Measurements from ENCODE around the gene CCAR1. TPM values are rescaled to one million over a fixed set of nuclear protein-coding genes. Genes with fewer than 3 reads are reported as not detected.
A peak's percentile ranks its signal among the peaks of the same experiment; 100 is the strongest.

CCAR1 gene
- polyA plus RNA-seq, 2 of the 4 experiments (the other 2 are of a cell fraction) = 98.8 to 107 TPM

GRCh38 chr10:68684413-68684812 is 36.6 kb upstream of the CCAR1 start:
- no peak for ATAC-seq
- Histone ChIP-seq H3K9me3 (no peaks in the 10 kb centered on the region), H3K4me1 (no peaks in the 10 kb centered on the region), H3K4me3 (no peak overlapping the region), H3K27ac (no peak overlapping the region), H3K4me2 (no peak overlapping the region)
- ChIA-PET POLR2A (no interaction called here), CTCF (no interaction called here)
- TF ChIP-seq CEBPB (IDR thresholded peaks at IDR 0.05) (no peak), EHMT2 (IDR thresholded peaks at IDR 0.05; ENCODE audit: low read depth) (no peak), RAD21 (conservative IDR thresholded peaks at IDR 0.05 in 1 of 2, IDR thresholded peaks at IDR 0.05 in 1 of 2) (no peak), PBX3 (IDR thresholded peaks at IDR 0.05) (no peak), ZSCAN20 (CRISPR knock-in tag; IDR thresholded peaks at IDR 0.05) (no peak), NPAS2 (CRISPR knock-in tag; IDR thresholded peaks at IDR 0.05; ENCODE audit: borderline replicate concordance) (no peak), KDM5A (IDR thresholded peaks at IDR 0.05) (no peak), RFX5 (IDR thresholded peaks at IDR 0.05) (no peak), ZC3H11A (IDR thresholded peaks at IDR 0.05) (no peak), ESRRA (IDR thresholded peaks at IDR 0.05; ENCODE audit: borderline replicate concordance, low read length) (no peak), RNF2 (IDR thresholded peaks at IDR 0.05; ENCODE audit: borderline replicate concordance, low read depth) (no peak), HOXA7 (CRISPR knock-in tag; IDR thresholded peaks at IDR 0.05) (no peak)
- WGBS (ENCODE audit: missing lambda C conversion rate) = 96% methylated on average over 3 of the region's 3 CpGs
- DNase-seq (ENCODE audit: low read depth in 1 of 2, low spot score in 1 of 2) = no peak
- no peak for FAIRE-seq

GRCh38 chr10:68696018-68696417 is 25.0 kb upstream of the CCAR1 start:
- FAIRE-seq = peak; percentile 54
- POLR2A ChIA-PET = no interaction called here

More at GRCh38 chr10:68696018-68696417, 25.0 kb upstream of the CCAR1 start:
- no peak for DNase-seq (ENCODE audit: low read depth in 1 of 2, low spot score in 1 of 2)
- WGBS (ENCODE audit: missing lambda C conversion rate) = 87% methylated on average over 1 of the region's 1 CpG
- no peaks in the 10 kb centered on the region for H3K9me3 ChIP-seq
- no peak for ATAC-seq
- no peak overlapping the region for H3K4me3 ChIP-seq
- no peak overlapping the region for H3K4me2 ChIP-seq
- TF ChIP-seq KDM1A (IDR thresholded peaks at IDR 0.05; ENCODE audit: low read depth) = no peak
- TF ChIP-seq JUNB (IDR thresholded peaks at IDR 0.05) = no peak
- TF ChIP-seq ZNF302 (CRISPR knock-in tag; IDR thresholded peaks at IDR 0.05) = no peak
- no peak for TF ChIP-seq FOSL2 (IDR thresholded peaks at IDR 0.05)
- no peak for TF ChIP-seq FOSL2 (CRISPR knock-in tag; IDR thresholded peaks at IDR 0.05)
- no peak for TF ChIP-seq E2F6 (IDR thresholded peaks at IDR 0.05; ENCODE audit: borderline replicate concordance, low read depth)
- TF ChIP-seq NFE2L2 (conservative IDR thresholded peaks at IDR 0.05; ENCODE audit: low read length) = no peak
- TF ChIP-seq EHMT2 (IDR thresholded peaks at IDR 0.05; ENCODE audit: low read depth) = no peak
- no peak for TF ChIP-seq ESRRA (IDR thresholded peaks at IDR 0.05; ENCODE audit: borderline replicate concordance, low read length)
- TF ChIP-seq HDAC2 (IDR thresholded peaks at IDR 0.05) = no peak
- no peak for TF ChIP-seq CHD2 (IDR thresholded peaks at IDR 0.05; ENCODE audit: low read length, partially characterized antibody)
- TF ChIP-seq REST (IDR thresholded peaks at IDR 0.05) = no peak
- CTCF ChIA-PET = interaction anchor here (0.9 kb wide), 1 partner anchor 53 kb away, joined by 4 read pairs; no protein-coding TSS in a partner anchor
- no peak overlapping the region for H3K27ac ChIP-seq
- no peaks in the 10 kb centered on the region for H3K4me1 ChIP-seq

Measured in A549 (cell line).